Ovary (tissue), 3 donors: Measurements from ENCODE around the gene PRR18.

Experiments used
- CTCF ChIP-seq, 3 donors: fragments of 450-650 bp in 2 of 3; fragments of 200-600 bp in 1 of 3; IDR thresholded peaks; one replicate each; pipeline versions ENCODE4 v1.5.1 to v1.8.0; 2016 to 2022; ENCODE audit warnings: antibody characterized with exemption in 3 of 3, mild to moderate bottlenecking in 1 of 3
- EP300 ChIP-seq: sonication (generic); formaldehyde crosslinking; IDR thresholded peaks from one replicate; pipeline ENCODE4 v1.6.1; 2017; ENCODE audit warnings: antibody characterized with exemption
- POLR2A ChIP-seq: fragments of 450-650 bp; IDR thresholded peaks from one replicate; pipeline ENCODE4 v1.6.1; 2017; ENCODE audit warnings: antibody characterized with exemption, mild to moderate bottlenecking, moderate library complexity
- donor health status: DM: no; HTN: no; CAD: no.

GRCh38 chr6:166313255-166314070 is 5.3 kb upstream of the PRR18 start:
- TF ChIP-seq POLR2A: no peak
- TF ChIP-seq CTCF (IDR thresholded peaks at IDR 0.05): no peak
- TF ChIP-seq EP300: no peak
